Activated CD4-positive, alpha-beta T cell treated with anti-CD3 and anti-CD28 coated beads, Interleukin-2, amount 50 U/mL, for 4 hours (primary cell): ENCODE data around the gene CLIC3.

Experiments
- DNase-seq, 2 experiments: peaks; one replicate each; pipeline ENCODE4 v3.0.0-alpha.2; 2020

CLIC3 gene

GRCh38 chr9:136963341-136963740 is 33.0 kb downstream of the CLIC3 start:
- DNase-seq = no peak

- DNase-seq = no peak
These were observed 33.6 kb downstream of the CLIC3 start for GRCh38 chr9:136962701-136963248.

- DNase-seq = no peak
These were observed 34.2 kb downstream of the CLIC3 start for GRCh38 chr9:136962163-136962562.

- no peak for DNase-seq
These were observed 34.9 kb downstream of the CLIC3 start for GRCh38 chr9:136961279-136962065.

GRCh38 chr9:136960938-136961275 is 35.5 kb downstream of the CLIC3 start:
- DNase-seq = no peak

GRCh38 chr9:136960212-136960937 is 36.0 kb downstream of the CLIC3 start:
- no peak for DNase-seq

GRCh38 chr9:136958898-136959850 is 37.2 kb downstream of the CLIC3 start:
- no peak for DNase-seq

GRCh38 chr9:136958473-136958872 is 37.9 kb downstream of the CLIC3 start:
- DNase-seq = no peak

- no peak for DNase-seq
These were observed 38.5 kb downstream of the CLIC3 start for GRCh38 chr9:136957901-136958300.

- DNase-seq = no peak
These were observed 38.9 kb downstream of the CLIC3 start for GRCh38 chr9:136957461-136957860.

- DNase-seq = no peak
These were observed 39.8 kb downstream of the CLIC3 start for GRCh38 chr9:136956604-136957003.

GRCh38 chr9:136955943-136956335 is 40.4 kb downstream of the CLIC3 start:
- no peak for DNase-seq

- DNase-seq = no peak
These were observed 41.0 kb downstream of the CLIC3 start for GRCh38 chr9:136955202-136955942.

- DNase-seq = no peak
These were observed 41.9 kb downstream of the CLIC3 start for GRCh38 chr9:136954270-136955083.

GRCh38 chr9:136953771-136954269 is 42.5 kb downstream of the CLIC3 start:
- no peak for DNase-seq

GRCh38 chr9:136952876-136953770 is 43.2 kb downstream of the CLIC3 start:
- DNase-seq = no peak

- no peak for DNase-seq
These were observed 44.0 kb downstream of the CLIC3 start for GRCh38 chr9:136952321-136952850.

- DNase-seq = no peak
These were observed 44.6 kb downstream of the CLIC3 start, which contains the start of gene LCN12 for GRCh38 chr9:136951541-136952320. LCN12 (plus strand) TSS chr9:136952273; CDS start chr9:136952328, 55 bp downstream.
